WTC11 (cell line): Measurements from ENCODE around the gene CFAP77. TPM values are rescaled to one million over a fixed set of nuclear protein-coding genes. Genes with fewer than 3 reads are reported as not detected.

ENCODE experiments used
- ATAC-seq: fragments of 200-7000 bp; cut with Tn5 transposase; 2 replicates; pipeline ENCODE4 v1.10.0; 2021; ENCODE audit warnings: mild to moderate bottlenecking, moderate library complexity
- CTCF ChIA-PET: fragments of 300-600 bp; sonication (Branson Sonifier 250); formaldehyde crosslinking; loops from one replicate; lab custom pipeline; 2021; ENCODE audit warnings: antibody characterized with exemption; lab: Charles Lee
- POLR2A ChIA-PET: fragments of 350-600 bp; sonication (Branson Sonifier 250); formaldehyde crosslinking; loops from one replicate; lab custom pipeline; 2021; ENCODE audit warnings: antibody characterized with exemption; lab: Charles Lee
- DNase-seq: peaks from one replicate; pipeline ENCODE4 v3.0.0; 2021; ENCODE audit warnings: low spot score
- H3K27ac Mint-ChIP-seq: 2 replicates; pipeline ENCODE4 v1.8.0; 2021; ENCODE audit warnings: mixed read lengths
- H3K27me3 Mint-ChIP-seq: 2 replicates; pipeline ENCODE4 v1.8.0; 2021; ENCODE audit warnings: low read depth, mild to moderate bottlenecking, moderate library complexity, mixed read lengths
- H3K36me3 Mint-ChIP-seq: 2 replicates; pipeline ENCODE4 v1.8.0; 2021; ENCODE audit warnings: mixed read lengths
- H3K4me1 Mint-ChIP-seq: 2 replicates; pipeline ENCODE4 v1.8.0; 2022; ENCODE audit warnings: mixed read lengths
- H3K4me3 Mint-ChIP-seq: 2 replicates; pipeline ENCODE4 v1.8.0; 2021; ENCODE audit warnings: mild to moderate bottlenecking, moderate library complexity, mixed read lengths
- H3K9me3 Mint-ChIP-seq: 2 replicates; pipeline ENCODE4 v1.8.0; 2021; ENCODE audit warnings: mixed read lengths
- CREB1 ChIP-seq: sonication (generic); formaldehyde crosslinking; IDR thresholded peaks from 2 replicates; pipeline ENCODE4 v1.8.0; 2023; ENCODE audit warnings: mild to moderate bottlenecking, missing genetic modification reagents
- EMX1 ChIP-seq: fragments of 250-450 bp; sonication (Bioruptor Pico); IDR thresholded peaks from 2 replicates; pipeline ENCODE4 v1.8.0; 2021; ENCODE audit warnings: mild to moderate bottlenecking
- NFE2L1 ChIP-seq: sonication (generic); formaldehyde crosslinking; IDR thresholded peaks from 2 replicates; pipeline ENCODE4 v1.8.1; 2023; ENCODE audit warnings: missing genetic modification reagents
- ZNF416 ChIP-seq: fragments of 250-450 bp; sonication (Bioruptor Pico); IDR thresholded peaks from 2 replicates; pipeline ENCODE4 v1.9.0; 2021; ENCODE audit warnings: mild to moderate bottlenecking, inconsistent platforms
- total RNA-seq: library from RNA; stranded (reverse); gene quantifications from 3 replicates; pipeline ENCODE4 v1.2.3, GENCODE V29; 2021
- TF ChIP-seq, protein P1 (sequence below): sonication (generic); formaldehyde crosslinking; IDR thresholded peaks from 2 replicates; pipeline ENCODE4 v1.8.1; 2023; ENCODE audit warnings: mild to moderate bottlenecking, missing genetic modification reagents, borderline replicate concordance
- TF ChIP-seq, protein P2 (sequence below): sonication (generic); formaldehyde crosslinking; IDR thresholded peaks from 2 replicates; pipeline ENCODE4 v1.8.1; 2023; ENCODE audit warnings: mild to moderate bottlenecking, moderate library complexity, missing genetic modification reagents
- TF ChIP-seq, protein P3 (sequence below): sonication (generic); formaldehyde crosslinking; IDR thresholded peaks from 2 replicates; pipeline ENCODE4 v1.8.1; 2022; ENCODE audit warnings: low read depth, mild to moderate bottlenecking, moderate library complexity, missing genetic modification reagents, borderline replicate concordance
- TF ChIP-seq, protein P4 (sequence below): fragments of 250-450 bp; sonication (Bioruptor Pico); IDR thresholded peaks from 2 replicates; pipeline ENCODE4 v1.8.0; 2021; ENCODE audit warnings: mild to moderate bottlenecking
- TF ChIP-seq, protein P5 (sequence below): sonication (generic); formaldehyde crosslinking; IDR thresholded peaks from 2 replicates; pipeline ENCODE4 v1.8.1; 2023; ENCODE audit warnings: mild to moderate bottlenecking, missing genetic modification reagents, moderate library complexity
- TF ChIP-seq, protein P6 (sequence below): sonication (generic); formaldehyde crosslinking; IDR thresholded peaks from 2 replicates; pipeline ENCODE4 v1.8.0; 2022; ENCODE audit warnings: mild to moderate bottlenecking, missing genetic modification reagents

Gene CFAP77
- total RNA-seq, 1 experiment from 2014 or later: 1.2 TPM

DNA sequence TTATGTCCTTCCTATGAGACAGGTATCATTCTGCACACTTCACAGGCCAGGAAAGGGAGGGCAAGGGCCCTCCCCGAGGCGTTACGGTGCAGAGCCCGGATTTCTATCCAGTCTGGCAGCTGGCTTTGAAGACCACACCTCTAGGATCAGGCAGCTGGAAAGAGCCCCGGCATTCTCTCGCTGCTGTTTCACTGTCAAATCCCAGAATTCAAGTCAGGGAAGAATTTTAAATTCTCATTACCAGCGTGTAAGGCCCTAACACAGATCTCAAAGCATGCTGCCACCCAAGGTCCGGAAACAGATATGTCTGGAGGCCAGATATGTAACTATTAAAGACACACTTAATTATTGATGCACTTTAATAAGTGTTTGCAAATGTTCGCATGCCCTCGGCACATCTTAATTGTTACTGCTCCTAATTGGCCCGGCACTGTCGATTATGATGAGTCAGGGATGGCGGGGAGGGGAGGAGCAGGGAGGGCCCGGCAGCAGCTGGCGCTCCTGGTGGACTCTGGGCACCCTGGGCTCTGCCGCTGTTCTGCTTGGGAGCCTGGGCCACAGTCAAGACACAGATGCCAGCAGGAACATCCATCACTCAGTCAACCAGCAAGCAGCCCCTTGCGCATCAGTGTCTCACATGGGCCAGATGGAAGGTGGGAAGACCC, 96.1 kb downstream of the CFAP77 start (continued):
- TF ChIP-seq, protein P1, sequence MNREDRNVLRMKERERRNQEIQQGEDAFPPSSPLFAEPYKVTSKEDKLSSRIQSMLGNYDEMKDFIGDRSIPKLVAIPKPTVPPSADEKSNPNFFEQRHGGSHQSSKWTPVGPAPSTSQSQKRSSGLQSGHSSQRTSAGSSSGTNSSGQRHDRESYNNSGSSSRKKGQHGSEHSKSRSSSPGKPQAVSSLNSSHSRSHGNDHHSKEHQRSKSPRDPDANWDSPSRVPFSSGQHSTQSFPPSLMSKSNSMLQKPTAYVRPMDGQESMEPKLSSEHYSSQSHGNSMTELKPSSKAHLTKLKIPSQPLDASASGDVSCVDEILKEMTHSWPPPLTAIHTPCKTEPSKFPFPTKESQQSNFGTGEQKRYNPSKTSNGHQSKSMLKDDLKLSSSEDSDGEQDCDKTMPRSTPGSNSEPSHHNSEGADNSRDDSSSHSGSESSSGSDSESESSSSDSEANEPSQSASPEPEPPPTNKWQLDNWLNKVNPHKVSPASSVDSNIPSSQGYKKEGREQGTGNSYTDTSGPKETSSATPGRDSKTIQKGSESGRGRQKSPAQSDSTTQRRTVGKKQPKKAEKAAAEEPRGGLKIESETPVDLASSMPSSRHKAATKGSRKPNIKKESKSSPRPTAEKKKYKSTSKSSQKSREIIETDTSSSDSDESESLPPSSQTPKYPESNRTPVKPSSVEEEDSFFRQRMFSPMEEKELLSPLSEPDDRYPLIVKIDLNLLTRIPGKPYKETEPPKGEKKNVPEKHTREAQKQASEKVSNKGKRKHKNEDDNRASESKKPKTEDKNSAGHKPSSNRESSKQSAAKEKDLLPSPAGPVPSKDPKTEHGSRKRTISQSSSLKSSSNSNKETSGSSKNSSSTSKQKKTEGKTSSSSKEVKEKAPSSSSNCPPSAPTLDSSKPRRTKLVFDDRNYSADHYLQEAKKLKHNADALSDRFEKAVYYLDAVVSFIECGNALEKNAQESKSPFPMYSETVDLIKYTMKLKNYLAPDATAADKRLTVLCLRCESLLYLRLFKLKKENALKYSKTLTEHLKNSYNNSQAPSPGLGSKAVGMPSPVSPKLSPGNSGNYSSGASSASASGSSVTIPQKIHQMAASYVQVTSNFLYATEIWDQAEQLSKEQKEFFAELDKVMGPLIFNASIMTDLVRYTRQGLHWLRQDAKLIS (CRISPR knock-in tag): no peak
- TF ChIP-seq NFE2L1: no peak
- TF ChIP-seq, protein P2, sequence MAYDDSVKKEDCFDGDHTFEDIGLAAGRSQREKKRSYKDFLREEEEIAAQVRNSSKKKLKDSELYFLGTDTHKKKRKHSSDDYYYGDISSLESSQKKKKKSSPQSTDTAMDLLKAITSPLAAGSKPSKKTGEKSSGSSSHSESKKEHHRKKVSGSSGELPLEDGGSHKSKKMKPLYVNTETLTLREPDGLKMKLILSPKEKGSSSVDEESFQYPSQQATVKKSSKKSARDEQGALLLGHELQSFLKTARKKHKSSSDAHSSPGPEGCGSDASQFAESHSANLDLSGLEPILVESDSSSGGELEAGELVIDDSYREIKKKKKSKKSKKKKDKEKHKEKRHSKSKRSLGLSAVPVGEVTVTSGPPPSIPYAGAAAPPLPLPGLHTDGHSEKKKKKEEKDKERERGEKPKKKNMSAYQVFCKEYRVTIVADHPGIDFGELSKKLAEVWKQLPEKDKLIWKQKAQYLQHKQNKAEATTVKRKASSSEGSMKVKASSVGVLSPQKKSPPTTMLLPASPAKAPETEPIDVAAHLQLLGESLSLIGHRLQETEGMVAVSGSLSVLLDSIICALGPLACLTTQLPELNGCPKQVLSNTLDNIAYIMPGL: no peak
- no peak for TF ChIP-seq CREB1 (CRISPR knock-in tag)
- TF ChIP-seq, protein P3, sequence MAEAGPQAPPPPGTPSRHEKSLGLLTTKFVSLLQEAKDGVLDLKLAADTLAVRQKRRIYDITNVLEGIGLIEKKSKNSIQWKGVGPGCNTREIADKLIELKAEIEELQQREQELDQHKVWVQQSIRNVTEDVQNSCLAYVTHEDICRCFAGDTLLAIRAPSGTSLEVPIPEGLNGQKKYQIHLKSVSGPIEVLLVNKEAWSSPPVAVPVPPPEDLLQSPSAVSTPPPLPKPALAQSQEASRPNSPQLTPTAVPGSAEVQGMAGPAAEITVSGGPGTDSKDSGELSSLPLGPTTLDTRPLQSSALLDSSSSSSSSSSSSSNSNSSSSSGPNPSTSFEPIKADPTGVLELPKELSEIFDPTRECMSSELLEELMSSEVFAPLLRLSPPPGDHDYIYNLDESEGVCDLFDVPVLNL (CRISPR knock-in tag): no peak
- TF ChIP-seq, protein P4, sequence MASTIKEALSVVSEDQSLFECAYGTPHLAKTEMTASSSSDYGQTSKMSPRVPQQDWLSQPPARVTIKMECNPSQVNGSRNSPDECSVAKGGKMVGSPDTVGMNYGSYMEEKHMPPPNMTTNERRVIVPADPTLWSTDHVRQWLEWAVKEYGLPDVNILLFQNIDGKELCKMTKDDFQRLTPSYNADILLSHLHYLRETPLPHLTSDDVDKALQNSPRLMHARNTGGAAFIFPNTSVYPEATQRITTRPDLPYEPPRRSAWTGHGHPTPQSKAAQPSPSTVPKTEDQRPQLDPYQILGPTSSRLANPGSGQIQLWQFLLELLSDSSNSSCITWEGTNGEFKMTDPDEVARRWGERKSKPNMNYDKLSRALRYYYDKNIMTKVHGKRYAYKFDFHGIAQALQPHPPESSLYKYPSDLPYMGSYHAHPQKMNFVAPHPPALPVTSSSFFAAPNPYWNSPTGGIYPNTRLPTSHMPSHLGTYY: no peak
- no peak for TF ChIP-seq ZNF416
- TF ChIP-seq, protein P5, sequence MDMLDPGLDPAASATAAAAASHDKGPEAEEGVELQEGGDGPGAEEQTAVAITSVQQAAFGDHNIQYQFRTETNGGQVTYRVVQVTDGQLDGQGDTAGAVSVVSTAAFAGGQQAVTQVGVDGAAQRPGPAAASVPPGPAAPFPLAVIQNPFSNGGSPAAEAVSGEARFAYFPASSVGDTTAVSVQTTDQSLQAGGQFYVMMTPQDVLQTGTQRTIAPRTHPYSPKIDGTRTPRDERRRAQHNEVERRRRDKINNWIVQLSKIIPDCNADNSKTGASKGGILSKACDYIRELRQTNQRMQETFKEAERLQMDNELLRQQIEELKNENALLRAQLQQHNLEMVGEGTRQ (CRISPR knock-in tag): no peak
- TF ChIP-seq EMX1 (CRISPR knock-in tag): no peak

DNA sequence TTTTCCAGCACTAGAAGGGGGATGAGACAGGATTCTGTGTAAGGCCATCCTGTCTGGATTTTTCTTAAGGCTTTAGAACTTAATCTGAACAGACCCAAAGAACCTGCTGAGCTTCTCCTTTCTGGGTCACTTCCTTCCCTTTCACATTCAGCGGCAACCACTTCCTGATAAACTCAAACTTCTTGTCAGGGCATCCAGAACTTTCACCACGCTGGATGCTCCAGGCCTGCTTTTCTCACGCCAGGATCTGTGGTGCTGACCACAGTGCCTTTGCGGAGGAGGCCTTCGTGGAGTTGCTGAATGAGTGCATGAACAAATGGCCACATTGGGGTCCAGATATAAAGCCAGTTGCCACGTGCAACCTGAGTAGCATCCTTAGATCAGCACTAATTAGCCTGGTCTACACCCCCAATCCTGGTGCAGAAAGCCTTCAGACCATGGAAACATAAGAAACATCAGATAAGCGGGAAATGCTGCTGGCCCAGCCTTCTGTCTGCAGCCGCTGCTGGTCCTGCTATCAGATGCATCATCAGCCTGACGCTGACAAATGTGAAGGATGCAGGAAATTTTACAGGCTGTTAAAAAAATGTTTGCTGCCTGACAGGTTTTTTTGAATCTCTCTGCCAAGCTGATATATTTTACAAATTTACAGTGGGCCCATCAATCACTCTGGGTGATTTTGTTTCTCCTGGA, 97.1 kb downstream of the CFAP77 start:
- ATAC-seq: no peak

More for the DNA sequence above, 97.1 kb downstream of the CFAP77 start:
- CTCF ChIA-PET: interaction anchor here (0.7 to 4.3 kb wide), 7 partner anchors 40 to 93 kb away, joined by 3 to 22 read pairs (median 3); no protein-coding TSS in a partner anchor
- Mint-ChIP-seq H3K4me3 (no peak overlapping the region), H3K4me1 (peaks cover 28% of the 10 kb centered on the region), H3K36me3 (no peaks in the 10 kb centered on the region), H3K27me3 (no peaks in the 10 kb centered on the region), H3K9me3 (no peaks in the 10 kb centered on the region), H3K27ac (no peak overlapping the region)
- POLR2A ChIA-PET: no interaction called here
- DNase-seq: no peak
- TF ChIP-seq, protein P6, sequence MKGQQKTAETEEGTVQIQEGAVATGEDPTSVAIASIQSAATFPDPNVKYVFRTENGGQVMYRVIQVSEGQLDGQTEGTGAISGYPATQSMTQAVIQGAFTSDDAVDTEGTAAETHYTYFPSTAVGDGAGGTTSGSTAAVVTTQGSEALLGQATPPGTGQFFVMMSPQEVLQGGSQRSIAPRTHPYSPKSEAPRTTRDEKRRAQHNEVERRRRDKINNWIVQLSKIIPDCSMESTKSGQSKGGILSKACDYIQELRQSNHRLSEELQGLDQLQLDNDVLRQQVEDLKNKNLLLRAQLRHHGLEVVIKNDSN: no peak
